Inflammatory macrophage (primary cell): ENCODE data around the gene PLCL1.
A peak's percentile ranks its signal among the peaks of the same experiment; 100 is the strongest.

ENCODE experiments used
- DNase-seq, 2 donors: peaks; one replicate each; pipeline ENCODE4 v3.0.0-alpha.2; 2020 to 2022

The PLCL1 gene

DNA sequence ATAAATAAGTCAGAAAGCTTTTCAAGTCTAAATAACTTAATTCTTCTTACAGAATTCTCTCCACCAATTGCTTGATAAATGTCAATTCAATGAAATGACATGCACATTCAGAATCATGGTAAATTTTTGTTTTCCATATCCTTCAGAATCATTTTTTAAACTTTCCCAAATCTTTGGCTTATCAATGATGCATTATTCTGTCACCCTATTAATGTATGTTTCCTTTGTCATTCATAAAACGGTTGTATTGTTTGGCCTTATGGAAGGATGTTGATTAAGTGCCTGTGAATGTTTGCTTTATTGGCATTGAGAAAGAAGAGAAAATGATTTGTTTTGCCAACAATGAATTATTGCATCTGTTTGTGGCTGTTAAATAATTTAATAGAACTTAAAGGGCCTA, 260.9 kb downstream of the PLCL1 start:
- no peak for DNase-seq

DNA sequence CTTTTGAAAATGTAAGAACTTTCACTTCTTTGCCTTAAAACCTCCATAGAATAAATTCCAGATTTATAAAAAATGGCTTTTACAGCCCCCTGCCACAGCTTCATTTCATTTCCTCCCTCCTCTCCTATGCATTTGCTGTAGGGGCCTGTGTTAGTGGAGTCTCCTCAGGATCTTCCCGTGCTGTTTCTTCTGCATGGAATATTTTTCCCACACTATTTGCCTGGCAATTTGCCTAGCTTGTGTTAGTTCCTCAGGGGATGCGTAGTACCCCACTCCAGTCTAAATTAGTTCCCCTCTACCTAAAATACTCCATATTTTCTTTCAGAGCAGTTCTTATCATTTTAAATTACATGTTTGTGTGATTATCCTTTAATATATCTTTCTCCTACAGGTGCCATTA, 262.2 kb downstream of the PLCL1 start:
- DNase-seq = no peak

DNA sequence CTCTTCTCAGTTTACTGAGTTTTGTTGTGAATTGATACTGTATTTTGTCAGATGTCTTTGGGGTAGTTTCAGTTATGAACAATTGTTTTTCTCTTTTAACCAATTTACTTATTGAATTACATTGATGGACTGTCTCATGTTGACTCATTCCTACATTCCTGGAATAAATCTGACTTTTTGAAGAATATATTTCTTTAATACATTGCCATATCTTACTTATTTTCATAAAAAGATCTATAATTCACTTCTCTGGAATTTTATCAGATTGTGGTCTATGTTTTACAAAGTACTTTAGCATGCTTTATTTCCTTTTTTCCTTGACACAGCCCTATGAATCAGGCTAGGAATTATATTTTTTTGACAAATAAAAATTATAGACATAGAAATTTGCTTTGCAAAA, 268.3 kb downstream of the PLCL1 start:
- no peak for DNase-seq

DNA sequence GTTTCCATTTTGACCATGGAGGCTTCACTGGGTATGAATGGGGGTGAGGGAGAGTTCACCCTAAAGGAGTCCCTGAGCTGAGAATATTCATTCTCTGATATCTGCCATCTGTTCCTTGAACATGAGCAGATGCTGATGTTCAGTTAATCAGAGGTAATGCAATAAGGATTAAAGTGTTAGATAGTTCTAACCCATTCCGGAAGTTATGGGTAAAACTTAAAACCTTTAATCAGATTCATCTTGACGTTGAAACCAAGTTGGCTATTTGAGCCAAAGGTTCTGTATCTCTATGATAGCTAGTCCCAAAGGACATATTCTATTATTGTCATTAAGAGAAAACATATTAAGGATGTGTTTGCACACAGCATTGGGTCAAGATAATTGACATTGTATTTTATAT, 268.9 kb downstream of the PLCL1 start:
- DNase-seq = no peak

DNA sequence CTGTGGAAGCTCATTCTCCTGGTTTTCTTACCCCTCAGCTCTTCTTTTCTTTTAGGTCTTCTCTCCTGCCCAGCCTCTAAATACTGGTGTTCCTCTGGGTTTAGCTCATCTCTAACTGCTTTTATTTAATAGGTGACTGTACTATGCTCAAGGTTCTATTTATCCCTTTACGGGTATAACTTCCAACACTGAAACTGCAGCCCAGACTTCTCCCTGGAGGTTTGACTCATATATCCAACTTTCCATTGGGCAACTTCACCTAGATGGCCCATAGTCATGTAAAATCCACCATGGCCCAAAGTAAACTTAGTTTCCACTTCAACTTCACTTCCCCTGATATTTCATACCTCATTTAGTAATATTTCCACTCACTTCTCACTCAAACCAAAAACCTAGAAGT, 273.1 kb downstream of the PLCL1 start:
- no peak for DNase-seq

DNA sequence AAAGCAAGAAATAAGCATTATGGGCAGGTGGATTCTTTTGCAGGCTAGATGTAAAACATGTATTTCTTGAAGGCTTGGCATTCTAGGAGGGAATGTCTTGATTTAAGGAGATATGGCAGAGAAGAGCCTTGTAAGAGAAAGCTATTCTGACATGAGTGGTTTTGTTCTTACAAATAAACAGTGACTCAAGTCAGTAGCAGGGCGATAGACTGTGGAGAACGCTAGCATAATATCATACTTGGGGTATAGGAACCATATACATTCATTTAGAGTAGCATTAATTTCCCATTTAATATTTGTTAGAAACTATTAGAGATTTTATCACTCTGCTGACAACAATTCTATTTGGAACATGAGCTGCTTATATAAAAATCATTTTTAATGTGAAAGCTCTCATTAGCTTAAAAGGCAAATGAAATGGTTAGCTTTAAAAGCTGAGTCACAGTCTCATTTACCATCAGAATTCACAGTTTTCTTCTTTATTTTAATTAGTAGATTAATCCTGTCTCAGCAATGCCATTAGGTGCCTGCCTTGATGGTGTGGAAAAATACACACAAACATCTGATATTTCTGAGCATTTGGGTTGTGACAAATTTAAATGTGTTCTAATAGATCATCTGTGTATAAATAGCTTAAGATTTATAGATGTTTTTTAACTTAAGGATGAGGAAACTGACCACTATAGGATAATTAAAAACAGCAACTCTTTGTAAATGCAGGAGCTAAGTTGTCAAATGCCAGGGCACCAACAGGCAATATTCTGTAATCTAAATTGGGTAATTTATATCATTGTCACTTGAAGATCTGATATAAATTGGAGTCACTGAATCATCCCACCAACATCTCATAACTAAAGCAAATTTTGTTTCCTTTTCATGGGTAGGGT, 276.7 kb downstream of the PLCL1 start:
- no peak for DNase-seq

DNA sequence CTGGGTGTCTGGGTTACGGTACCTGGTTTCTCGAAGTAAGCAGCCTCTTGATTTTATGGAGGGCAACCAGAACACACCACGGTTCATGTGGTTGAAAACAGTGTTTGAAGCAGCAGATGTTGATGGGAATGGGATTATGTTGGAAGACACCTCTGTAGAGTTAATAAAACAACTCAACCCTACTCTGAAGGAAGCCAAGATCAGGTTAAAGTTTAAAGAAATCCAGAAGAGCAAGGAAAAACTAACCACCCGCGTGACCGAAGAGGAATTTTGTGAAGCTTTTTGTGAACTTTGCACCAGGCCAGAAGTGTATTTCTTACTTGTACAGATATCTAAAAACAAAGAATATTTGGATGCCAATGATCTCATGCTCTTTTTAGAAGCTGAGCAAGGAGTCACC, 279.8 kb downstream of the PLCL1 start:
- no peak for DNase-seq

DNA sequence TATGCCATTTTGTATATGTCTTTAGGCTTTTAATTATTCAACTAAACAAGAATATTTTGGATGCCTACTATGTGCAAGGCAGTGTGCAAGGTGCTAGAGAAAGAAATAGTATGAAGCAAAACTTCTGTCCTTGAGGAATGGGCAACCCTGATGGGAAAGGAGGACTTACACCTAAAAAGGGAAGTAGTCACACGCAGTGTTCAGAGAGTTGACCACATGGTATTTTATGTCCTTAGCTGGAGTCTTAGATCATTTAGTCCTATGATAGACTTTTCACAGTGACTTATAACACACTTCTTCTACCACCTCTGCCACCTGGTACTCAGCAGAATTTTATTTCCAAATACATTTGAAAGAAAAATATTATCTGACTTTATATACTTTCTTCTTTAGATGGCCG, 291.6 kb downstream of the PLCL1 start:
- peak; percentile 51 to 52 for DNase-seq

DNA sequence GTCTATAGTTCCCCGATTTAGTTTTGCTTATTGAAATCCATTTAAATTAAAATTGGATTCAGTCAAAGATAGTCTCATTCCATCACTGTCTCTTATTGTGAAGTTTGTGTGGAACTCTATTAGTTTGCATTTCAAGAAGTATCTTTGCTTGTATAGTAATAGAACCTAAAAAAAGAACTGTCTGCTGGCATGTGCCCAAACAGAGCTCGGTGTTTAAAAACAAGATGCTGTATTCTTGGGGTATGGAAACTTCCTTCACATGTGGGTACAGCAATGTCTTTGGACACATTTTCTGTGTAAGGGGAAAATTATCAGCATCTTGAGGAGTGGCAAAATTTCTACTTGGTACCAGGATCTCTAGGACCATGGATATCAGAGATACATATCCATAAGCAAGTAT, 292.6 kb downstream of the PLCL1 start:
- DNase-seq = no peak

DNA sequence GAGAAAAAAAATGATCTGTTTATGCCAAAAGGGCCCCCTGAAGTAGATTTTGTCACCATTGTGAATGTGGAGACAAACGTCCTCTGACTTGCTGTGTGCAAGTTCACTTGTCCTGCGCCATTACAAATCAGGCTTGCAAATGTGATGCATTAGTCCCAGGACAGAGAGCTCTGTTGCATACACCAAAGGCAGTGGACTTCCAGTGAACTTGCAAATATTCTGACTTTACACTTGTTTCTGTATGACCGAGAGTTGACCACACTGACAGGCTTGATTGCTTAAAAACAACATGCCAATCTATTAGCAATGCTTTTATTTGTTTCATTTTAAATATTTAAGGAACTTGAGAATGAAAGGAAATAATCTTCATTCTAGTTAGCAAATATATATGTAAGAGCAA, 293.2 kb downstream of the PLCL1 start:
- DNase-seq = peak in 1 of 2 donors; percentile 27

DNA sequence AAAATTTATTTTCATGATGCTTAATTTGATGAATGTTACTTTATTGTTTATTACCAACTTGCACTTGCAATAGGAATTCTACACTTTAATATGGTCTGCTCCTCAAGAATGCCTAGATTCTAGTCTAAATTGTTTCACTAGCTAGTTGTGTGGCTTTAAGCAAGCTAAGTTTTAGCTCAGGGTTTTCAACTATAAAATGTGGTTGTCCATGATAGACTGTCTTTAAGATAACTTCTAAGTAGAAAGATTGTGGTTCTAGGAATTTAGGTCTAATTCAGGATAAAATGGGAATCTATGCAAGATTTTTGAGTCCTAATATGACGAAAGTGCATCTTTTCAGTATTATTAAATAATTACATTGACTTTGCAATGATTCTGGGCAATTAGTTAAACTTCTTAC, 294.0 kb downstream of the PLCL1 start:
- no peak for DNase-seq

DNA sequence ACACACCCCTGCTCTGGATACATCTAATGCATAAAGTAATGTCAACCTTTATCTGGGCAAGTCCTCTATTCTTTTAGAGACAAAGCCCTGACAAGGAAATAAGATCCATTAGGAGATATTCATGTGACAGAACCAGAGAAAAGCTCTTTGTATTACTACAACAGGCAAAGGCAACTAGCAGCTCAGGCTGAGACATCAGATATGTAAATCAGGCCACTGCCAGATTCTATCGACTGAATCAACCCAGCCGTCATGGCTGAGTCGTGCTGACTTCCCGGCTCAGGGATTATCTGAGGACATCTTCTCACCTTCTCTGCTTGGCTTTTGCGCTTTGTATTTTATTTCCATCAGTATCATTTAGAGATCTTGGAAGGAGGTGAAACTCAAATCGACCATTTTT, 294.5 kb downstream of the PLCL1 start:
- DNase-seq = no peak

DNA sequence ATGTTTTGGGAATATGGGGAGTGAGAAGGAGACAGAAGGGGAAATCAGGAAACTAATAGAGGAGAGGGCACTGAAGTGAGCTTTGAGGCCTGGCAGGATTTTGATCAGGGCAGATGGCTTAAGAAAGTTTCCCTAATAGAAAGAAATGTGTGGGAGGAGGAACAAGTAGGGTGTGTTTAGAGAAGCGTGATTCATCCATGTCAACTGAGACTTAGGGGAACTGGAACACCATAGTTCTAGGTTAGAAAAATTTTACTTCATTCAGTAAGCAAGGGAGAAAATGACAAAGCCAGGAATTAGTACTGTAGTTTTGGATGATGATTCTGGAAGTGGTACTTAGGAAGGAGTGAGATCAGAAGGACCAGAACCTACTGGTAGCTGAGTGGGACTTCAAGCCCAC, 296.0 kb downstream of the PLCL1 start:
- peak; percentile 76 to 80 for DNase-seq

DNA sequence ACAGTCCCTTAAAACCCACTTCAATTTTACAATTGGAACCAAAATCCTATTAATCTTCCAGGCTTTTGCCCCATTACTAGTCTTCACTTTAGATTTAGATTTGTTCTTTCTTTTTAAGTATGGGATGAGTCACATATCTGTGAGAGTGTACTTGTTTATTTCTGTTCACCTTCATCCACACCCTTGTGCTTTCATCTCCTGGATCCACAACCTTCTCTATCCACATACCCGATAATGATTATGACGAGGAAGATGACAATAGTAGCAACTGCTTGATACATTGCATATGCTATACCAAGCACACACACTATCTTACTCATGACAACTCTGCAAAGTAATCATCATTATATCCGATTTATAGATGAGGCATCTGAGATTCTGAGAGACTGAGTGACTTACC, 297.3 kb downstream of the PLCL1 start:
- no peak for DNase-seq

DNA sequence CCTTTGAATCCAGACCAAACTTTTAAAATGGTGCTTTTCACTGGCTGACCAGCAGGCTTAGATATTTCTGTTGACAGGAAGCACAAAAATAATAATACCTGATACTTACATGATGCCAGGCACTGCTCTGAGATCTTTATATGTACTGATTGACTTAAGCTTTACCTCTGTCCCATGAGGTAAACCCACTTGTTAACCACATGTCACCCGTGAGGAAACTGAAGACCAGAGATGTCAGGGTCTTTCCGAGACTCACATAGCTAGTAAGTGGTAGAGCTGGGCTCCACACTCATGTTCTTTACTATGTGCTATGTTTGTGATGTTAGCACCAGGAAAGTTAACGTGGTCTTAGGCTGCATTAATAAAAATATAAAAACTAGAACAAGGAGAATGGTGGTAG, 297.7 kb downstream of the PLCL1 start:
- no peak for DNase-seq

DNA sequence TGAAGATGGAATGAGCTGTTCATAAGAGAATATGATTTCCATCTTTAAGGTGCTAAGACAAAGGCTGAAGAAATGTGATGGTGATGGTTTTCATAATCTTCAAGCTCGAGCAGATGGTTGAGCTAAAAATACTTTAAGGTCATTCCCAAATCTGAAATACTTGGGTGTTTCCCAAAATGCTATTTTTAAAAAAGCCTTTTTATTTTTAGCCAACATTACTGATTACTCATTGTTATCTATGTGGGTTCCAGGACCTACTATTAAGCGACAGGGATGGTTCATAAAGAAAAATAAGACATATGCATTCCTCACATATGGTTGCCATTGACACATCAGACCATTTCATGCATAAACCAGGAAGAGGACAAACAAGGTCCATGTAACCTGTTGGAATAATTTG, 298.5 kb downstream of the PLCL1 start:
- peak; percentile 18 to 26 for DNase-seq

DNA sequence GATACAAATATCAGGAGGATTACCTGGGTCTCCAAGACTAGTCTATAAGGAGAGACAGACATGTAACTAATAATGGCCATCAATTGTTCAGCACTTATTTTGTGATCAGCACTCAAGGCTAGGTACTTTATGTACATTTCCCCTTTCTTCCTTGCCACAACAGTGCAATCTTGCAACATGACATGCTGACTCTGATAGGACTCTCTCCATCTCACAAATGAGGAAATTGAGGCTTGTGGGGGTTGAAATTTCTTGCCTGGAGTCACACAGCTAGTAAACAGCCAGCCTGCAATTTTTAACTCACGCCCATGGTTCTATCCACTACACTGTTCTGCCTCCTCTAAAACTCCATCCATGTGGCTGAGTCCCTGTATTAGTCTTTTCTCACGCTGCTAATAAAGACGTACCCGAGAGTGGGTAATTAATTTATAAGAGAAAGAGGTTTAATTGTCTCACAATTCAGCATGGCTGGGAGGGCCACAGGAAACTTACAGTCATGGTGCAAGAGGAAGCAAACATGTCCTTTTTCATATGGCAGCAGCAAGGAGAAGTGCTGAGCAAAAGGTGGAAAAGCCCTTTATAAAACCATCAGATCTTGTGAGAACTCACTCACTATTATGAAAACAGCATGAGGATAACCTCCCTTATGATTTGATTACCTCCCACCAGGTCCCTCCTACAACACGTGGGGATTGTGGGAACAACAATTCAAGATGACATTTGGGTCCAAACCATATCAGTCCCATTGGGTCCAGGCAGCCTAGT, 302.4 kb downstream of the PLCL1 start:
- DNase-seq = peak; percentile 94 to 95

DNA sequence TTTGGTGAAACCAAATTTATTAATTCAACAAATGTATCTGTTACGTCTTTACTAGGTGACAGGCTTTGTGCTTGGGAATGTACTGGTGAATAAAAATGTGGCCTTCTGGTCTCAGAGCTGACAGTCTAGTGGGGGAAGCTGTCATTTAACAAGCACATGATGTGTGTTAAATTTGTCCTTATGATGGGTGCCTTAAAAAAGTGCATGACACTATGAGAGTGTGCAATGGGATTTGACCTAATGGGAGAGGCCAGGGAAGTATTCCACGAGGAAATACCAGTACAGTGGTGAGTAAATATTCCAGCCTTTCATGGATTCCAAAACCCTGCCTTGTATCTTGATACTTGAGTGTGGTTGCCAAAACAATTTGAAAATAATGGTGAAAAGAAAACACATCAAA, 308.9 kb downstream of the PLCL1 start:
- DNase-seq = peak in 1 of 2 donors; percentile 17

DNA sequence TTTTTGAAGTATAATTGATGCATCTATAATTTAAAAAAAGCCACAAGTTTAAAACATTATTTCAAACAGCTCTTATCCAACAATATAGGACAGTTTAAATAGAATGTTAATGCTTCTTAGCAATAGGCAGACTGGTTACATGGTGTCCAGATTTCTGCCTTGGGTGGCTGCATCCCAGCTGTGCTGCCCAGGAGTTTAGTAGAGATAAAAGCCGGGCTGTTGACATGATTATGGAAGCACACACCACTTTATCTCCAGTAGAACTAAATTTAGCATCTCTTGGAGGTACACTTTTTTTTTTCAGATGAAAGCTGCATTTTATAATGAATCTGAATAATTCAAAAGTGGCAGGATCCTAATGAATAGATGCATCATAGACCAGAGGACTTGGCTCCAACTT, 309.7 kb downstream of the PLCL1 start:
- no peak for DNase-seq

DNA sequence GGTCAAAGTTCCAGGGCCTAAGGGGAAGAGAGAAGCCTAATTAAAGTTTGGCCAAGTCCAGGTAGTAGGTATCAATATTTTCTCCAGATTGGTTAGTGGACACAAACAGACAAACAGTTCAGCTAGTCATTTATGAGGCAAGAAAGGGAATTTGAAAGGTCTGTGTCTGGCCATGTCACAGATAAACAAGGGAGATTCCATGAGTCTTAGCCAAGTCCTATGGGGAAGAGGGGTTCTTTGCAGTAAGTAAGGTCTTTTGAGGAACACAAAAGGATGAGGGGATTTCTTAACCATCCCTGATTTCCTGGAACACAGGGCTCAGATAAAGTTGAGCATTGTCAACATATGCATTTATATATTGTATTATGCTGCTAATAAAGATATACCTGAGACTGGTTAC, 310.8 kb downstream of the PLCL1 start:
- DNase-seq = no peak

DNA sequence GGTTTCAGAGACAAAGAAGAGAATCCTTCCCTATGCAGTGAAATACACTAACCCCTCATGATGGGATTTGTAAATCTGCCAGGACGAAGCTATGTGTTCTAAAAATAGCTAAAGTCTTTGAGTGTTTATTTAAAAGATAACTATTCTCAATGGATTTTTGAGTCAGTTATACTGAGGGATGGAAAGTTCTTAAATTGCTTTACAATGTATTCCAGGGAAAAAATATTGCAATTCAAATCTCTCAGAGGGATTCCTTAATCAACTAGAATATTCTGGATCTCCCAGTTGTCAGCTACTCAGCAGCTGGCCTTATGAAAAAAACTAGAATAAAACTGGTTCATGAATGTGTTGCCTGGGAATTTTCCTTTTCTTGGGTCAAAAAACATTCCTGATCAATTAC, 312.4 kb downstream of the PLCL1 start:
- no peak for DNase-seq

DNA sequence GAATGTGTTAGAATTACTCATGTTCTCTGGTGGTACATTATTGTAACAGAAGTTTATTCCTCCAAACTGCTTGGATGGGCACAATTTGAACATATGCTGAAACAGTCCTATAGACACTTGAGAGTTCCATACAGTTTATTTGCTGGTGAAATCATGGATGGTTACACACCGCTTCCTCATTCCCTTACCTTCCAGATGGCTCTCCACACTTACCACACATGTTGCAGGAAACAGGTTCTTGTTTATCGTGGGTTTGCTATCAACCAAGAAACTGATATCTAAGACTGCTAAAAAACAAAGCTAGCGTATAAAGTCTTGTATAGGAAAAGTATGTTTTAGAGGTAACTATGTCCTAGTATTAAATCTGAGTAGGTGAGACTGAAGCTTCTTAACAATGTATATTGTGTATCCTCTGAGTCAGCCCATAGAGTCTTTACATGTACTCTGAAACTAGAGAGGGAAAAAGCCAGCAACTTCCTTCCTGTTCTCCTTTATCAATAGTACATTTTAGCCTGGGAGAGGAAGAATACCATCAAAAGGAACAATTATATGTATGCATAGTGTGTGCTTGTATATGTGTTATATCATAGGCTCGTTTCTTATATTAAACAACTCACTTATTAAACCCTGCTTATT, 313.1 kb downstream of the PLCL1 start:
- DNase-seq = peak; percentile 19 to 29

DNA sequence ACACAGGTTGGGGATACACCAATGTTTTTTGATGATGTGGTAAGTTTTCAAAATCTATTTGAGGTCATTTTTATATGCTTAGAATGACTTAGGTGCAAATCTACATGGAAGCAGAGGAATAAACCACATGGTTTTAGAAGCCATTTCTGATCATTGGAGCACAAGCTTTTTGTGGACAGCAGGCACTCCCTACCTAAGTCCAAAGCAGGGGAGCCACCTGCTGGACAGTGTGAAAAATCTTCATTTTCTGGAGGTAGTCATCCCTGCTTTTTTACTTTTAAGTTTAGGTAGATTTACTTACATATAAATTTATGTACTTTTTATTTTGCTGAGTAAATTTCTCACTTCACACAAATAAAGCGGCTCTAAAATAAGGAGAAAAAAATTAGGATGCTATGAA, 323.2 kb downstream of the PLCL1 start:
- peak; percentile 57 to 71 for DNase-seq

DNA sequence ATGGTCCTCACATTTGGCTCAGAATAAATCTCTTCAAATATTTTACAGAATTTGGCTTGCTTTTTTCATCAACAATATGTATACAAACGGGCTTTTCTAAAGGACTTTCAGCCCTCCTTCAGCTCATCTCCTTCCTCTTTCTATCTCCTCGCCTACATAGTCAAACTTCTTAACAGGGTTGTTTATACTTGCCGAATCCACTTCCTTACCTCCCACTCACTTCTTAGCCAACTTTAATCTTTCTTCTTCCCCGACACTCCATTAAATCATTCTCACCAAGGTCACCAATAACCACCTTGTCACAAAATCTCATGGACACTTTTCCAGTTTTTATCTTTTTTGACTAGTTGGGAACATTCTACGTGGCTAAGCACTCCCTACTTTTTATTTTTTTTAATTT, 325.2 kb downstream of the PLCL1 start:
- DNase-seq = peak; percentile 67 to 76
